ENCODE results near the gene PLCH1.

PLCH1 gene

GRCh38 chr3:155528579-155528978 lies 216.3 kb downstream of the PLCH1 start:
- DNase-seq (ENCODE audit: low spot score) = no peak

GRCh38 chr3:155525324-155525833 lies 219.5 kb downstream of the PLCH1 start:
- DNase-seq (ENCODE audit: low spot score) = no peak

GRCh38 chr3:155520463-155520862 lies 224.4 kb downstream of the PLCH1 start:
- DNase-seq (ENCODE audit: low spot score) = no peak

- no peak for DNase-seq (ENCODE audit: low spot score)
Measured at GRCh38 chr3:155519078-155519477, 225.8 kb downstream of the PLCH1 start.

GRCh38 chr3:155517903-155518302 lies 227.0 kb downstream of the PLCH1 start:
- no peak for DNase-seq (ENCODE audit: low spot score)

GRCh38 chr3:155516439-155516838 lies 228.4 kb downstream of the PLCH1 start:
- no peak for DNase-seq (ENCODE audit: low spot score)

GRCh38 chr3:155512867-155513261 lies 232.0 kb downstream of the PLCH1 start:
- DNase-seq (ENCODE audit: low spot score) = no peak

GRCh38 chr3:155512175-155512866 lies 232.6 kb downstream of the PLCH1 start:
- no peak for DNase-seq (ENCODE audit: low spot score)

- DNase-seq (ENCODE audit: low spot score) = no peak
Measured at GRCh38 chr3:155504682-155505081, 240.2 kb downstream of the PLCH1 start.

- DNase-seq (ENCODE audit: low spot score) = no peak
Measured at GRCh38 chr3:155502630-155503029, 242.2 kb downstream of the PLCH1 start.

GRCh38 chr3:155500194-155500818 lies 244.6 kb downstream of the PLCH1 start:
- no peak for DNase-seq (ENCODE audit: low spot score)

- DNase-seq (ENCODE audit: low spot score) = no peak
Measured at GRCh38 chr3:155497930-155498647, 246.8 kb downstream of the PLCH1 start.

GRCh38 chr3:155496206-155496605 lies 248.7 kb downstream of the PLCH1 start:
- no peak for DNase-seq (ENCODE audit: low spot score)

- no peak for DNase-seq (ENCODE audit: low spot score)
Measured at GRCh38 chr3:155495387-155495786, 249.5 kb downstream of the PLCH1 start.

GRCh38 chr3:155494332-155494731 lies 250.5 kb downstream of the PLCH1 start:
- no peak for DNase-seq (ENCODE audit: low spot score)

- no peak for DNase-seq (ENCODE audit: low spot score)
Measured at GRCh38 chr3:155492841-155493240, 252.0 kb downstream of the PLCH1 start.

- no peak for DNase-seq (ENCODE audit: low spot score)
Measured at GRCh38 chr3:155491696-155492095, 253.2 kb downstream of the PLCH1 start.

- DNase-seq (ENCODE audit: low spot score) = no peak
Measured at GRCh38 chr3:155488671-155489070, 256.2 kb downstream of the PLCH1 start.

GRCh38 chr3:155485897-155486296 lies 259.0 kb downstream of the PLCH1 start:
- no peak for DNase-seq (ENCODE audit: low spot score)

- no peak for DNase-seq (ENCODE audit: low spot score)
Measured at GRCh38 chr3:155481591-155481990, 263.3 kb downstream of the PLCH1 start.

- no peak for DNase-seq (ENCODE audit: low spot score)
Measured at GRCh38 chr3:155481089-155481488, 263.8 kb downstream of the PLCH1 start.

GRCh38 chr3:155465664-155466063 lies 279.2 kb downstream of the PLCH1 start:
- DNase-seq (ENCODE audit: low spot score) = no peak

GRCh38 chr3:155462672-155463071 lies 282.2 kb downstream of the PLCH1 start:
- DNase-seq (ENCODE audit: low spot score) = no peak
